ENCODE measurements around the gene ADARB1. TPM values are rescaled to one million over a fixed set of nuclear protein-coding genes. Genes with fewer than 3 reads are reported as not detected.

ADARB1 gene
- polyA plus RNA-seq, 4 donors = 14.9 to 20.0 (median 18.4) TPM

DNA sequence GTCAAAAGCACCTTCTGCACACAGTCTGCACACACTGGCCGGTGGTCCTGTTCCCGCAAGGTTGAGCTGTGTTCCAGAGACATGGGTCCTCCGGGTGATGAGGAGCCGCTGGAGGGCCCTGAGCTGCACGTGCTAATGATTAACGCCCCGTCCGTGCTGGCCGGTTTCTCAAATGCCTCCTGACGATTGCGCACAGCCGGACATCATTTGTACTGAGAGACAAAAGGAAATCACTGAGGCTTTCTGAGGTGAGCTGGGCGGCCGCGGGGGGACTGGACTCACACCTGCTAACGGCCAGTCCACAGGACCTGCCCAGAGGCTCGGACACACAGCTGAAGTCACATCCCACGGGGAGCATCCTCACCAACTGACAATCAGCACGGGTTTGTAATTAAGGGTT lies 184.1 kb downstream of the ADARB1 start:
- DNase-seq (ENCODE audit: low read depth in 4 of 4, low spot score in 2 of 4) = no peak

DNA sequence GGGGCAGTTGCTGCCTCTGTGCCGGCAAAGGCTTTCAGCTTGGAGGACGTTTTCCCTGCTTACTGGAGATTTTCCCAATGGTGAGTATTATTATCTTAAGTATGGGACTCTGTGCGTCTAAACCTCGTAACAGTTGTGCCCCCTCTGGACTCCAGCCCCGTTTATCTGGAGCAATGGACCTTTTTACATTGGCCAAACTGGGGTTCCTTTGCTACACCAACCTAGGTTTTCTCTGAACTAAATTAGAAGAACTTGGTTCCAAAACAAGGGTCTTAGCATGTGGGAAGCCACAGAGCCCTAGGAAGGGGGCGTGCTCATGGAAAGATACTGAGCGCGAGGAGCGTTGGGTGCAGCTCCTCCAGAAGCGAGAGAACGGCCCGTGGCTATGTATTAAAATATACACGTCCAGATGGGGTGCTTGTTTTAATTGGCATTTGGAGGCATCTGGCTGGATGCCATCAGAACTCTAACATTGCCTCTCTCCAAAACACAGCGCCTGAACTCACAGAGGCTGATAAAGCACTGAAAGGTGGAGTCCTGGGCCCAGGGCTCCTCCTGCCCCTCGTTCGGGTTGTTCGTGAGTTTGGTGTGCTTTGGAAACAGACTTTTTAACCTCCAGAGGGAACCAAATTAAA lies 184.9 kb downstream of the ADARB1 start:
- DNase-seq (ENCODE audit: low read depth in 4 of 4, low spot score in 2 of 4) = no peak

DNA sequence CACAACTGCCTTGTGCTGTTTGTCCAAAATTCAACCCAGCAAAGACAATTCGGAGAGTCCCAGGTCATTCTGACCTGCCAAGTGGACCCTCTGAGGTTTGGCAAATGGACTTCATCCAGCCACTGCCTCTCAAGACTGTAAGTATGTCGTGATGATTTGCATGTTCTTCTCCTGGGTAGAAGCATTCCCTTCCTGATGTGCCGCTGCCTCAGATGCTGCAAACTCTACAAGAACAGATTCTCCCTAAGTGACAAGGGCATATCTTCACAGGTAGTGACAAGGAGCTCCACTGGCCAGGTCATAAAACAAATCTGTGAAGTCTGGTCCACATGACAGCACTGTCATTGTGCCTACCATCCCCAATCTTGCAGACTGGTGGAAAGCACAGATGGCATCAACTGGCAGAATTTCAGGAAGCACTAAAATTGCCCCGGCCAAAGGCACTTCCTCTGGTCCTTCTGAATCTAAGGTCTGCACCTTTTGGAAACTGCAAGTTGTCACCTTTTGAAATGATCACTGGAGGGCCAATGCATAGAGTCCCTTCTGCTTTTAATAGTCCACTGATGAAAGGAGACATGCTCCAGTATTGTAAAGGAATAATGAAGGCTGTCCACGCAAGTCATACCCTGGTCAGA lies 185.9 kb downstream of the ADARB1 start:
- no peak for DNase-seq (ENCODE audit: low read depth in 4 of 4, low spot score in 2 of 4)

DNA sequence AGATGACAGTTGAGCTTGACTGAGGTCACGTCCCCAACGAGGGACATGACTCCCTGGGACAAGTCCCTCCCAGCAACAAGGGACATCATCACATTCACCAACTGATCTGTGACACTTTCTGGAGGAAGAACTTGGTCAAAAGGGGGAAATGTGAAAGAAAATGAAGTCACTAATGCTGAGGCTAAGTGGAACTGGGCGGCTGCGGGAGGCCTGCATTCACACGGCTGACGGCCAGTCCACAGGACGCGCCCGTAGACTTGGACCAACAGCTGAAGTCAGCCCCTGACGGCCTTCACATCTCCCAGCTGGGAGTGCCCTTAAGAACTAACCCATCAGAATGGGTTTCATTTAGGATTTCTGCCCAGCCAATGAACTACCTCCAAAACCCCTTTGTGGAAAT lies 186.7 kb downstream of the ADARB1 start:
- no peak for DNase-seq (ENCODE audit: low read depth in 4 of 4, low spot score in 2 of 4)

DNA sequence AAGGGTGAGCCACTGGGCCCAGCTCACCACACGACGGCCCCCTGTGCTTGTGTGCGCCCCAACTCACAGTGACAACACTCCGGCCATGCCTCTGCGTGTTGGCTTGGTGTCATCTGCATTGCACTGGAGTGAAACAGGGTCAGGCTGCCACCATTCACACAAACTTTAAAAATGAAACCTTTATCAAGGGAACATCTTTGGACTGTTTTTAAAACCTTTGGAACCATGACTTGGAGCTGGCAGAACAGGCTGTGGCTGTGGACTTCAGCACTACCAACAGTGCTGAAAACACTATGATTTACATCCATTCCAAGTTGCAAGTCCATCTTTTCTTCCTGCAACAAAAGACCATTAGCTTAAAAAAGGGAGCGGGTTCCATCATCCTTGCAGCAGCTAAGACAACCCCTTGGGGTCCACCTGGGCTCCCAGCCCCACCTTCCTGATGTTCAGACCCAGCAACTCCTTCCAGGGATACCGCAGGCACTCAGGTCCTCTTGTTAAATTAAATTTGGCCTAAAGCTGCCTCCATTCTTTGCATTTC lies 187.7 kb downstream of the ADARB1 start:
- no peak for DNase-seq (ENCODE audit: low read depth in 4 of 4, low spot score in 2 of 4)

DNA sequence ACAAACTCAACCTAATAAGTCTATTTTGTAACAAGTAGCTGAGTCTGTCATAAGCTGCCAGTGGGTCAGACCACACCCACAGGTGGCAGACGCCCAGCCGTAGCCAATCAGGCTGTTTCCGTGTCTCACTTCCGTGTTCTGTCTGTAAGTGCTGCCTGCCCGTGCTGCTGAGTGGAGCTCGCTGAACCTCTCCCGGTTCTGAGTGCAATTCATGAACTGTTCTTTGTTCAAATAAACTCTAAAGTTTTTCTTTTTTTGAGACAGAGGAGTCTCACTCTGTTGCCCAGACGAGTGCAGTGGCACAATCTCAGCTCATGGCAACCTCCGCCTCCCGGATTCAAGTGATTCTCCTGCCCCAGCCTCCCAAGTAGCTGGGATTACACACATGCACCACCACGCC lies 188.2 kb downstream of the ADARB1 start:
- no peak for DNase-seq (ENCODE audit: low read depth in 4 of 4, low spot score in 2 of 4)

DNA sequence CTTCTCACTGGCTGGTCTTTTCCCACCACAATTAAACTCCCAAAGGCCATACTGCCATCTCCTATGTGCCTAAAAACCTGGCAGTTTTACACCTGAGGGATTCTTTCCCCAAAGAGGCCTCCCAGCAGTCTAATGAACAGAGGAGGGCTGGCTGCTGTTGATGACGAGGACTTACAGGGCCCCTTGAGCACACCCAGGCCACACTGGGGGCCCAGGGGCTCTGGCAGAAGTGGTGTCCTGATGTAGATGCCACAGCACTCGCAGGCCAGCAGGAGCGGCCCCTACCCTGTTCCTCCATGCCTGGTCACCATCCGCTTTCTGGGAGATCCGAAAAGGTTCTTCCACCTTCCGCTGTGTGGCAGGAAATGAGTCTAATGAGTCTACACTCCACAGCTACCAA lies 189.2 kb downstream of the ADARB1 start:
- no peak for DNase-seq (ENCODE audit: low read depth in 4 of 4, low spot score in 2 of 4)

DNA sequence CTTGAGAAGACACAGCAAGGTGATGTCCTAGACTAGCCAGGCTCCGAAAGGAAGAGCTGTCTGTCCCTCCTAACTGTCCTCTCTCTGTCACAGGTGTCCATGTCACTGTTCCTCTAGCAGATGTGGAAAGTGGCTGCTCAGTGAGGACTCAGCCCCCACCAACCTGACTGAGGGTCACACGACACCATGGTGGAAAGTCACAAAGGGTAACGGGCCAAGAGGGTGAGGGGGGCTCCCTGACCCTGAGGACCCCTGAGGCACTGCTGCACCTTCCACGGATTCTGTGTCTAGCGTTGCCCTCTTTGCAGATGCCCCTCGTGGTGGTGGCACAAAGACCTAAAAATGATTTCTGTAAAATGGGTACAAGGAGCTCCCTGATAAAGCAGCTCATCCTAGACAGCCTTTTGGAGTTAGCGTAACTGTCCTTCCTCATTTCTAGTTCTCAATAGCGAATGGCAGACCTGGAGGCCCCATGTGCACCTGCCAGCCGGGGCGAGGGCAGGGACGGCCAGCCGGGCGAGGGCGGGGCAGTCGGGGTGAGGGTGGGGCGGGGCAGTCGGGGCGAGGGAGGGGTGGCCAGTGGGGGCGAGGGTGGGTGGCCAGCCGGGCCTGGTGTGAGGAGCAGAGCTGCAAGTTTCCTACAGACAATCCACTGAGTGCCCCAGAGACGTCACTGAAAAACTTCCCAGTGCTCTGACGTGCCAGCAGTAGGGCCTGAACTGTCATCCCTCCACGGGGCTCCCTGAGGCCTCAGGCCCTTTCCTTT lies 189.9 kb downstream of the ADARB1 start:
- DNase-seq (ENCODE audit: low read depth in 4 of 4, low spot score in 2 of 4) = no peak

DNA sequence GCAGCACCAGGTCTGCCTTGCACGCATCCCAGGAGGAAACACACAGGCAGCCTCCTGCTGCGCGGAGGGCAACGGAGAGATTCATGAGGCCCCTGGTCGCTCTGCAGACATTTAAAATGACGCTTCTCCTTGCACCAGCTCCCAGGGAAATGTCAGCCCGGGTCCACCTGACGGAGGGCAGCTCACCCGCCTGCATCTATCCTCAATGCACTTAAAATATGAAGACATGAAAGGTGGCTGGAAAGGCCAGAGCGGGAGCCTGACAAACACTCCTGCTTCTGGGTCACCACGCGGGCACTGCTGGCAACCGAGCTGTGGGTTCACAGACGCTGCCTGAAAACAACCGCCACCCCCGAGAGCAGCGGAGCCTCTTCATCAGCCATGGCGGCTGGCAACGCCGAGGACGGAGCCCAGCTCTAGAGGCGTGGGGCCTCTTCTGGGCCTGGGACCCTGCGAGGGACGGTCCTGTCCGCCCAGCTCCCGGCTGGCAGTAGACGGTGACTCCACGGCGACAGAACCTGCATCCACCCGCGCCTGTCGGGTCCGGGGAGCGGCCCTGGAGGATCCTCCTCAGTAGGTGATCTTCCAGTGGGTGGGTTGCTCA lies 190.6 kb downstream of the ADARB1 start:
- no peak for DNase-seq (ENCODE audit: low read depth in 4 of 4, low spot score in 2 of 4)

DNA sequence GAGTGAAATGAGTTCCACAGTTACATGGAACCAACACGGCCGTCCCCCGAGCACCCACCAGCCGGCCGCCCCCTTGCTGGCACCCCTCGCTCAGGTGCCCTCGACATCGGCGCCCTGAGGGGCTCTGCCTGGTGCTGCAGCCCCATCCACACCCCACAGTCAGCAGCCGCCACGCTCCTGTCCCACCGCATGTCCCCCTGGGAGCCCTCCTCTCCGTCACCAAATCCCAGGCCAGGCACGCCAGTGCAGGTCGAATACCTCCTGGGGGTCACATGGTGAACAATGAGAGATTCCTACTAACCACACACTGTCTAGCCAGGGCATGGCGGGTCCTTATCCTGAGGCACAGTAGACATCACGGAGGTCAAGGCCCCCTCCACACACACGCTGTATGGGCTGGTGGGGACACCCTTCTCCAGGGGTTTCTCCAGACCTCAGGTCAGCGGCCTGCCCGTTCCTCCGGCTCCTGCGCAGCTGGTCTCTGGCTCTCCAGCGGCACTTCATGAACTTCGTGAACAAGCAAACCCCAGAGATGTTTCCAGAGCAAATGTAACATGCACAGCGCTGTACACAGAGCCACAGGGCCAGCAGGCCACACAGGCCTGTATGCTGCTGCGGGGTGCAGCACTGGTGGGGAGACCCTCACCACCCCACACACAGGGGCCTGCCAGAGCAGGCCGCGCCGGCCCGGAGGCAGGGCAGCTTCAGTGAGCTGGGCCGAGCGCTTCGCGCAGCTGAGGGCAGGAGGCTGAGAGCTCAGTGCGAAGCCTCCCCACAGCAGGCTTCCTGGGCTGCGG lies 191.5 kb downstream of the ADARB1 start:
- no peak for DNase-seq (ENCODE audit: low read depth in 4 of 4, low spot score in 2 of 4)

DNA sequence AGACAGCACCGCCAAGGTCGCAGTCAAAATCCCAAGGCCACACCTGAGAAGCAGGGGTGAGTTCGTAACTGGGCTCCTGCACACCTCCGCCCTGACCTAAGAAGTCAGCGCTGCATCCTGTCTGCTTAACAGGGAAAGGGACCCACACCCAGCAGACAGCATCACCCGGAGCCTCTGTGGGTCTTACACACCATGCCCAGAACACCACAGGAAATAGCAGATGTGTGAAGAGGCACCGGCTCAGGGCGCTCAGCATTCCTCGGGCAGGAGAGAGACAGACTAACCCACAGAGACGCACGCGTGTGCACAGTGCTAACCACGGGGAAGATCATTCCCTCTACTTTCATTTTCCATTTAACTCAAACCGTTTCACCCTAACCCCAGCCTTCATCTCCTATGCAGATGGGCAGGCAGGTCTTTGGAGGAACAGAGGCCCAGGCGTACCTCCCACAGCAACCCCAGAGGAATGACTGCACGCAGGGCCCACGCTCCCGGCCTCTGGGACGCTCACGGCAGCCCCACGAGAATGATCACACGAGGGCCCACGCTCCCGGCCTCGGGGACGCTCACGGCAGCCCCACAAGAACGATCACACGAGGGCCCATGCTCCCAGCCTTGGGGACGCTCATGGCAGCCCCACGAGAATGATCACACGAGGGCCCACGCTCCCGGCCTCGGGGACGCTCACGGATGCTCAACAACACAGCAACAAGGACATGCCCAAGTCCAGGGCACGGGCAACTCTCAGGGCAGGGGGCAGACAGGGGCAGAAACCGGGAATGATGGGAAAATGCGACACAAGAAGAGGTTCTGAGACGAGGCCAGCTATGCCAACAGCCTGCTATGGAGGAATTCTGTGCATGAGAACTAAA lies 192.4 kb downstream of the ADARB1 start:
- DNase-seq (ENCODE audit: low read depth in 4 of 4, low spot score in 2 of 4) = no peak

DNA sequence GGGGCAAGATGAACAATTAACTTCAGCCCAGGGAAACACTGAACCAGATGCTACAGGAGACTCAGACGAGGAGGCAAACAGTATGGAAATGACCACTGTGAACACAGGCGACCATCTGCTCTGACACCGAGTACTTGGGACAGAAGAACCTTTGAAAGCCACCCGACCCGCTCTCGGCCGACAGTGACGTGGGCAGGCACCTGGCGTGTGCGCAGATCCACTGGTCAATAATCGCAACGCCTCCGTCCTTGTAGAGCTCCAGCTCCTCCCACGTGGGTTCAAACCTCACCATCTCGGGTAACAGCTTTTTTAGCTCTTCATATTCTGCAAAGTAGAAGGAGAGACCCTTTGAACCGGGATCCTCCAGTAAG lies 193.0 kb downstream of the ADARB1 start:
- DNase-seq (ENCODE audit: low read depth in 4 of 4, low spot score in 2 of 4) = no peak

DNA sequence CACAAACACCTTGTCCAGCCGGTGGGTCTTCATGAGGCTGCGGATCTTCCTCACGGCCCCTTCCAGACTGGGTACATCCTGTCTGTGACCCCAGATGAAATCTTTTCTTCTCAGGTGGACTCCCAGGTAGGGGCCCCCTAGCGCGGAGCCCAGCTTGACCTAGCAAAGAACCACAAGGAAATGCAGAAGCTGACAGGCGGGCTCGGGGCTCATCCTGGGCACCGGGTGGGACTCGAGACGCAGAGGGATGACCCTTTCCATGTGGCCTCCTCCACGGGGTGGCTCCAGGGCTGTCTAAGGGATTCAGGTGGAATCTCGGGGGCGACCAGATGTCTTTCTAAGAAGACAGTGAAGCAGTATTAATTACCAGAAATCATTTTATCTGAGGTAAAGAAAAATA lies 195.5 kb downstream of the ADARB1 start:
- DNase-seq (ENCODE audit: low read depth in 4 of 4, low spot score in 2 of 4) = no peak

DNA sequence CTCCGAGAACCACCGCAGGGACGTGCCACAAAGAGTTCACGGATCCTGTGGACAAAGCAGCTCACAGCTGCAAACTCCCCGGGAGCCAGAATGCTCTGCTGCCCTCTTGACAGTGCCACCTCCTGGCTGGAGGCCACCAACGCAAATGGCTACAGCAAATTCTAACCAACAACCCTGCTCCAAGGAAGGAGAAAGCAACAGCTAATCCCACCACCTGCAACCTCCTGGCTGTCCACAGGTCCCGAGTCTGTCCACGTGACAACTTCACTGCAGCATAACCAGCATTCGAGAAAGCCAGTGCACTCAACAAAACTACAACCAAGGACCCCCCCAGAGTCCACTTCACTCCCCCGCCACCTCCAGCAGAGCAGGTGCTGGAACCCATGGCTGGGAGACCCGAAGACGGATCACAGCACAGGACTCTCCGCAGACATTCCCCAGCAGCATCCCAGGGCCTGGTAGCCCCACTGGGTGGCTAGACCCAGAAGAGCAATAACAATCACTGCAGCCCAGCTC lies 196.0 kb downstream of the ADARB1 start:
- no peak for DNase-seq (ENCODE audit: low read depth in 4 of 4, low spot score in 2 of 4)

Other genes starting within 250 kb of the ADARB1 start
- 100 to 1,000 TPM; 260 to 303 (median 301) TPM for gene PTTG1IP, start 200.9 kb upstream of the ADARB1 start, polyA plus RNA-seq (ENCODE audit: insufficient read length in 4 of 4)
- gene ITGB2, start 153.7 kb upstream of the ADARB1 start, polyA plus RNA-seq (ENCODE audit: insufficient read length in 4 of 4) = 10 to 100 TPM in 3 of 4 donors, 1 to 10 TPM in 1; 9.2 to 21.6 (median 12.1) TPM
- gene SLX9, start 134.6 kb upstream of the ADARB1 start, polyA plus RNA-seq (ENCODE audit: insufficient read length in 4 of 4) = 10 to 100 TPM; 14.4 to 28.3 (median 22.8) TPM
- gene POFUT2, start 213.3 kb downstream of the ADARB1 start, polyA plus RNA-seq (ENCODE audit: insufficient read length in 4 of 4) = 10 to 100 TPM; 30.5 to 40.7 (median 37.6) TPM